ENCODE measurements around the gene FCRLA.
"Not testable (repeated sequence)": the region's sequence is repeated elsewhere in the genome, so short reads cannot be mapped to it uniquely, and the experiment has no call there.

FCRLA gene

DNA sequence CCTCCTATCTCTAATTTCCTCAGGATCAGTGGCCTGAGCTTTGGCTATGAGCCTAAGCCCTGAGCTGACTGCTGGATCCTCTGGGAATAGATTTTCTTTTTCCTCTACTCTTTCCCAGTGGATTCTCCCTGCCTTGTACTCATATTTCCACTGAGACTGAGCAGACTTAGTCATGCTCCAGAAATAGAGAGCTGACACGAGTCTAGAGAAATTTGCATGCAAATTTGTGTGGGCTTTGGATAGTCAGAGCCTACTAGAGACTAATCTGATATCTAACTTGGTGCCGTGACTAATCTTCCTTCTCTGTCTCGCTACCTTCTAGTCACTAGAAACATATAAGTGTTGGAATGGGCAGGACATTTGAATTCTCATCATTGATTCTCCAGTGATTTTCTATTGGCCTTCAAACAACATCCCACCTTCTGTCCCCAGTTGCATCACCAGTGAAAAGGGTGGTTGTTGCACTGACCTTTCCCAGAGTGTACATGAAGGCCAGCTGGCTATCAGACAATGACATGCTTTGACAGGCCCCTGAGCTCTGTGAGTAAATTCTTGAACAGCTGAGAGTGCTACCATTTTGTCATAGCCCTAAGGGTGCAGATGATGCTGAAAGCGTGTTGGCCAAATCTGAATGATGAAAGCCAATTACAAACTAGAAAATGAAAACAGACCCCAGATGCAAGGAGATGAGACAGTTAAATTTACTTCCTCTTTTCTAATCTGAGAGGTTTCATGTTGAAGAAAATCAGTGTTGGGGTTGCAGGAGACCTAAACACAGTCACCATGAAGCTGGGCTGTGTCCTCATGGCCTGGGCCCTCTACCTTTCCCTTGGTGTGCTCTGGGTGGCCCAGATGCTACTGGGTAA lies at the start of gene FCRLA:
TSS of gene FCRLA (plus strand) at position 748 of the 866 bp plus-strand sequence. CDS start at position 784, 36 bp downstream.
- DNase-seq = no peak

DNA sequence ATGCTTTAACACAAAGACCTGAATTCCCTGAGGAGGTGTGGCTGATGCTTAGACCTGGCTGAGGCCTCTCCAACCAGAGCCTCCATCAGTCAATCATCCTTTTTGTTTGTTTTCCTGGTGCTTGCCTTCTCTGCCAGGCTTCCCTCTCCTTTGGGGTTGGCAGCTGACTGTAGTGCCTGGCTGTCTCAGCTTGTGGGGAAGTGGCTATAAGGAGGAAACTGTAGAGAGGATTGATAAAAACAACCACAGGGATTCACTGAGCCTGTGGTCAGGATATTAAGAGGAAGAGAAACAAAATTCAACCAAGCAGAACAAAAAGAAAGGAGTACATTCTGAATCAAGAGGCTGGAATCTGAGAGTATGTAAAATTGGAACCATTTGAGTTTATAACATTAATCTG lies 48.5 kb upstream of the FCRLA start:
- DNase-seq = not testable (repeated sequence)

GRCh38 chr1:161661660-161662311 lies 45.2 kb upstream of the FCRLA start:
- not testable (repeated sequence) for DNase-seq

- not testable (repeated sequence) for DNase-seq
Measured at GRCh38 chr1:161662684-161663339, 44.2 kb upstream of the FCRLA start, which contains the start of gene FCGR2B. Gene FCGR2B (plus strand): TSS chr1:161663143. CDS start chr1:161663242, 99 bp downstream.

DNA sequence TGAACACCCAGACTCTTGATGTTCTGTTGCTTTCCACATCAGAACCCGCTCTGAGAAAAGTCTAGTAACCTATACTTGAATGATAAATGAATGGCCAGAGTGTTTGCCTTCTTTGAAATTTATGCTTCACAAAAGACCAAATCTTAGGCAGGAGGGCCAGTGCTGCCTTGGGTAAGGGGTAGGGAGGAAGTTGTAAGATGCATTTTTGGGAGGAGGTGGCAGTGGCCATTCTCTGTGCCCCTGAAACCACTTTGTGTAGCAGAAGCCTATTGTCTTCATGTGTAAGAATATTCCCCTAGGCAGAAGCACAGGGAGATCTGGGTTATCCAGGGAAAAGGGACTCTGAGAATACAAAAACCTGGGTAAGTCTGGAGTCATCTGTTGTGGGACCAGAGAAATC lies 43.5 kb upstream of the FCRLA start:
- not testable (repeated sequence) for DNase-seq

DNA sequence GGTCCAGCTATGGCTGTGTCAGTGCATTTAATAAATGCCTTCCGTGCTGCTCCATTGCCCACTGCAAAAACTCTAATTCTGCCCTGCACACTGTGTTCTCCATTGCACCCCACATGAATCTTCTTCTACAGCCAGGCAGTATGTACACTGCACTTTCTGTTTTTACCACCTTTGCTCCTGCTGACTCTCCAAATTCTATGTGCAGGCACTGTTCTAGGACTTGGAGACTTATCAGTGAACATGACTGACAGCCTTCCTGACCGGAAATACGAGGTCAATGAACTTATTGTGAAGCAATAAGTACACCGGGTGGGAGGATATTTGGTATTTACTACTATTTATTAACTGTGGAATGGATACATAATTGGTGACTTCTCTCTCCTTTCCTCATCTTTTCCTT lies 42.3 kb upstream of the FCRLA start:
- DNase-seq = not testable (repeated sequence)

DNA sequence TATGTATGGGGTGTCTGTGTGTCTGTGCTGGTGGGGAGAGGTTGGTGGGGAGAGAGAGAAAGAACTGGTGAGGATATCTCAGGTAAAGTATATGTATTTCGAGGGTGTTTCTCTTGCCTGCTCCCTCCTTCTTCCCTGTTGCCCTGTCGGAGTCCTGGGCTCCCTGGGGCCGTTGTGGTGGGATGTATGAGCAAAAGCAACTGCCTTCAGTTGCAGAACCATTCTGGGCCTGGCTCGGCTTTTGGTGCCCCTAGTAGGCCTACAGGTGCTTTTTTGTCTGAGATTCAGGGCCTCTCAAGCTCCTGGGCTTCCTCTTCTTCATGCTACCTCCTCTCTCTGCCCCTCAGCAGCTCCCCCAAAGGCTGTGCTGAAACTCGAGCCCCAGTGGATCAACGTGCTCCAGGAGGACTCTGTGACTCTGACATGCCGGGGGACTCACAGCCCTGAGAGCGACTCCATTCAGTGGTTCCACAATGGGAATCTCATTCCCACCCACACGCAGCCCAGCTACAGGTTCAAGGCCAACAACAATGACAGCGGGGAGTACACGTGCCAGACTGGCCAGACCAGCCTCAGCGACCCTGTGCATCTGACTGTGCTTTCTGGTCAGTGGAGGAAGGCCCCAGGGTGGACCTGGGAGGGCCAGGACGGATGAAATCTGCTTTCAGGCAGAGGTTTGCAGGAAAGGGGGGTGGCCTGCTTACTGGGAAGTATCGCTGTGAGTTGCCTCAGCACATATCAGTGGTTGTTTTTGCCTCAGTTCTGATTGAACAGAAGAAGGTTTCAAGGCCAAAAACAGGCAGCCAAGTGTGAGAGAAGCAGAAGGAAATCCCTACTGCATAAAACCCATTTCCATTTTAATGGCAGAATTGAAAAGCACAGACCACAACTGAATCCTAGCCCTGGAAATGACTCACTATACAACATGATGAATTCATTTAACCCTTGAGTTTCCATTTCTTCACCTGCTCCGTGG lies 35.7 kb upstream of the FCRLA start:
- not testable (repeated sequence) for DNase-seq

DNA sequence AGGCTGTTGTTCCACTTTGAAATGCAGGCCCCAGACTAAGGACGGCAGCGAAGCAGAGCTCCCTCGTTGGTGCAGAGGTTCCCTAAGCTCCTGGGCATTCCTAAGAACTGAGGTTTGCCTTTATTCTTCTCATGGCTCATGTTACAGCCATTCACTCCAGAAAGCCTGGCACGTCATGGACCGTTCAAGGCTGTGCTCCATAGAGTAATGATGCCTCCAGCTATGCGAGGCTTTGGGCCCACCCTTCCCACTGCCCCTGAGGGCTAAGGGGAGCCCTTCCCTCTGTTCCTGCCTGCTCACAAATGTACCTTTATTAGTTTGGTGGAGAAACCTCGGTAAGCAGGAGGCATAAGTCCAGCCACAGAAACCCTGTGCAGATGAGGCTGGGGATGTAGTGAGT lies 33.6 kb upstream of the FCRLA start:
- not testable (repeated sequence) for DNase-seq

DNA sequence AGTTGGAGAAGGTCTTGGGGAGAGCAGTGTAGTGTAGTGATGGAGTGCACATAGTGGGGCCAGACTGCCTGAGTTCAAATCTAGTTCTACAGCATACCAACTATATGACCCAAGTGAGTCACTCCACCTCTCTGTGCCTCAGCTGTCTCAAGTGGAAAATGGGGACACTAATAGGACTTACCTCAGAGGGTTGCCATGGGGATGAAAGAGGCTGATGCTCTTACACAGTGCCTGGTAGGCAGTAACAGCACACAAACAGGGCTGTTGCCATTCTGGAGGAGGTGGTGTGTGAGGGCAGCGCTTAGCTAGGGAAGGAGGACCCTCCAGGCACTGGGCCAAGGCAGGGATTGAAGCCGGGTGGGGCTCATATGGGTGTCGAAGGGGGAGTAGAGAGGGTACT lies 32.6 kb upstream of the FCRLA start:
- not testable (repeated sequence) for DNase-seq

GRCh38 chr1:161674908-161675307 lies 32.1 kb upstream of the FCRLA start:
- DNase-seq = not testable (repeated sequence)

- no peak for DNase-seq
Measured at GRCh38 chr1:161676441-161676840, 30.6 kb upstream of the FCRLA start.

- DNase-seq = no peak
Measured at GRCh38 chr1:161676958-161677689, 29.9 kb upstream of the FCRLA start.

DNA sequence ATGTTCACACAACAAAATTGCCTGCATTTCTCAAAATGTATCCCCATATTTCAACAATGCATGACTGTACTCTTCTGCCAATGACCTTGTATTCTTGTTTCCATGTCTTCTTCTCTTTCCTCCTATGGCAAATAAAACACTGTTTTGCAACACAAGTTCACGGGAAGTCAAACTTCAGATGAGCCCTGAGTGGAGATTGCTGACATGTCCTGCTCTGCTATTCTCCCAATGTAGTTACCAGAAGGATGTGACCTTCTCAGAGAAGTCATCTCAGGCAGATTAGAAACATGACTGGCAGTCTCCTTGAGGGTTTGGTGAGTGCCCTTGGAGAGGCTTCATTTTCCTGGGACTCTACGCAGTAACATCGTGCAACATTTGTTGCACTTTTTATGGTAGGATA lies 28.5 kb upstream of the FCRLA start:
- DNase-seq = no peak

- DNase-seq = no peak
Measured at GRCh38 chr1:161681879-161682278, 25.1 kb upstream of the FCRLA start.

- no peak for DNase-seq
Measured at GRCh38 chr1:161688946-161689345, 18.1 kb upstream of the FCRLA start.

- no peak for DNase-seq
Measured at GRCh38 chr1:161691846-161692245, 15.2 kb upstream of the FCRLA start.

DNA sequence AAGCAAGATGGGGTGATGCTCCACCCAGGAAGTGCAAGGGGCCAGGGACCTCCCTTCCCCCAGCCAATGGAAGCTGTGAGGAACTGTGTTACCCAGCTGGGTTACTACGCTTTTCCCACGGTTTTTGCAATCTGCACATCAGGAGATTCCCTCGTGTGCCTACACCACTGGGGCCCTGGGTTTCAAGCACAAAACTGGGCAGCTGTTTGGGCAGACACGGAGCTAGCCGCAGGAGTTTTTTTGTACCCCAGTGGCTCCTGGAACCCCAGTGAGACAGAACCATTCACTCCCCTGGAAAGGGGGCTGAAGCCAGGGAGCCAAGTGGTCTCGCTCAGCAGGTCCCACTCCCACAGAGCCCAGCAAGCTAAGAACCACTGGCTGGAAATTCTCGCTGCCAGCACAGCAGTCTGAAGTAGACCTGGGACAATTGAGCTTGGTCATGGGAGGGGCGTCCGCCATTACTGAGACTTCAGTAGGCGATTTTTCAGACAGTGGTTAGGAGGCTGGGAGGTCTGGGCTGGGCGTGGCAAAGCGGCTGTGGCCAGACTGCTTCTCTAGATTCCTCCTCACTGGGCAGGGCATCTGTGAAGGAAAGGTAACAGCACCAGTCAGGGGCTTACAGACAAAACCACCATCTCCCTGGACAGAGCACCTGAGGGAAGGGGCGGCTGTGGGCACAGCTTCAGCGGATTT lies 13.9 kb upstream of the FCRLA start:
- not testable (repeated sequence) for DNase-seq

DNA sequence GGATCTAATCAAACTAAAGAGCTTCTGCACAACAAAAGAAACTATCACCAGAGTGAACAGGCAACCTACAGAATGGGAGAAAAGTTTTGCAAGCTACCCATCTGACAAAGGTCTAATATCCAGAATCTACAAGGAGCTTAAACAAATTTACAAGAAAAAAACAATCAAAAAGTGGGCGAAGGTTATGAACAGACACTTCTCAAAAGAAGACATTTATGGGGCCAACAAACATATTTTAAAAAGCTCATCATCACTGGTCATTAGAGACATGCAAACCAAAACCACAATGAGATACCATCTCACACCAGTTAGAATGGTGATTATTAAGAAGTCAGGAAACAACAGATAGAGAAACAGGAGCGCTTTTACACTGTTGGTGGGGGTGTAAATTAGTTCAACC lies 8.7 kb upstream of the FCRLA start:
- not testable (repeated sequence) for DNase-seq

- DNase-seq = no peak
Measured at GRCh38 chr1:161702250-161702649, 4.8 kb upstream of the FCRLA start.

- DNase-seq = no peak
Measured at GRCh38 chr1:161705537-161705936, 1.5 kb upstream of the FCRLA start.

- DNase-seq = no peak
Measured at GRCh38 chr1:161706113-161706481, 932 bp upstream of the FCRLA start.
